Mesenchymal stem cell (in vitro differentiated cells and primary cell): ENCODE results near the gene KLF5. TPM values are rescaled to one million over a fixed set of nuclear protein-coding genes. Genes with fewer than 3 reads are reported as not detected.

Source experiments
- DNase-seq: peaks from one replicate; pipeline ENCODE4 v3.0.0-alpha.2; 2013
- H2AFZ ChIP-seq: one replicate; pipeline ENCODE4 v1.6.1; 2013; ENCODE audit warnings: low read depth, mild to moderate bottlenecking, control low read depth, inconsistent platforms, low read length, moderate library complexity
- H2AK5ac ChIP-seq: 2 replicates; pipeline ENCODE4 v1.6.1; 2013; ENCODE audit warnings: low read length, moderate library complexity, mild to moderate bottlenecking, inconsistent platforms; ENCODE audit not compliant: severe bottlenecking
- H2BK120ac ChIP-seq: one replicate; pipeline ENCODE4 v1.6.1; 2013; ENCODE audit warnings: low read depth, mild to moderate bottlenecking, inconsistent platforms, low read length, moderate library complexity
- H2BK12ac ChIP-seq, 2 experiments: one replicate each; pipeline ENCODE4 v1.6.1; 2013; ENCODE audit warnings: inconsistent platforms in 2 of 2, low read length in 2 of 2, mild to moderate bottlenecking in 2 of 2, moderate library complexity in 2 of 2, control low read depth in 1 of 2
- H2BK15ac ChIP-seq: one replicate; pipeline ENCODE4 v1.6.1; 2013; ENCODE audit warnings: mild to moderate bottlenecking, low read depth, inconsistent platforms; ENCODE audit not compliant: poor library complexity, severe bottlenecking
- H2BK5ac ChIP-seq: 2 replicates; pipeline ENCODE4 v1.6.1; 2013; ENCODE audit warnings: low read depth, mild to moderate bottlenecking, low read length, control low read depth, inconsistent platforms; ENCODE audit not compliant: poor library complexity, severe bottlenecking
- H3K14ac ChIP-seq, 2 experiments: one replicate each; pipeline ENCODE4 v1.6.1; 2013; ENCODE audit warnings: inconsistent platforms in 2 of 2, low read length in 2 of 2, control low read depth in 1 of 2, mild to moderate bottlenecking in 1 of 2, moderate library complexity in 1 of 2
- H3K18ac ChIP-seq, 2 experiments: one replicate each; pipeline ENCODE4 v1.6.1; 2013; ENCODE audit warnings: inconsistent platforms in 2 of 2, low read length in 2 of 2, control low read depth in 1 of 2, low read depth in 1 of 2, mild to moderate bottlenecking in 1 of 2
- H3K23ac ChIP-seq, 2 experiments: one replicate each; pipeline ENCODE4 v1.6.1; 2013; ENCODE audit warnings: inconsistent platforms in 2 of 2, low read length in 2 of 2, mild to moderate bottlenecking in 2 of 2, moderate library complexity in 2 of 2, control low read depth in 1 of 2
- H3K27ac ChIP-seq: 2 replicates; pipeline ENCODE4 v1.5.1; 2013; ENCODE audit warnings: mild to moderate bottlenecking, moderate library complexity, low read length, control low read depth, inconsistent platforms; ENCODE audit not compliant: poor library complexity, severe bottlenecking
- H3K27me3 ChIP-seq, 2 experiments: 2 replicates each; pipeline versions ENCODE4 v1.6.1 to v1.7.0; 2013; ENCODE audit warnings: low read length in 2 of 2, mild to moderate bottlenecking in 2 of 2, moderate library complexity in 2 of 2, control low read depth in 1 of 2, inconsistent platforms in 1 of 2; ENCODE audit not compliant: control insufficient read depth in 1 of 2, insufficient read depth in 1 of 2
- H3K36me3 ChIP-seq, 2 experiments: 2 replicates each; pipeline versions ENCODE4 v1.6.1 to v1.7.0; 2013; ENCODE audit warnings: low read length in 2 of 2, control low read depth in 1 of 2, inconsistent platforms in 1 of 2, low read depth in 1 of 2, mild to moderate bottlenecking in 1 of 2; ENCODE audit not compliant: insufficient read depth in 2 of 2, control insufficient read depth in 1 of 2
- H3K4ac ChIP-seq, 2 experiments: one replicate each; pipeline ENCODE4 v1.6.1; 2013; ENCODE audit warnings: inconsistent platforms in 2 of 2, low read length in 2 of 2, mild to moderate bottlenecking in 2 of 2, moderate library complexity in 2 of 2, control low read depth in 1 of 2, low read depth in 1 of 2
- H3K4me1 ChIP-seq: 2 replicates; pipeline ENCODE4 v1.6.1; 2013; ENCODE audit warnings: low read depth, low read length, control low read depth; ENCODE audit not compliant: control insufficient read depth, insufficient read depth
- H3K4me2 ChIP-seq: 2 replicates; pipeline ENCODE4 v1.6.1; 2013; ENCODE audit warnings: low read length, mild to moderate bottlenecking, inconsistent platforms; ENCODE audit not compliant: poor library complexity, severe bottlenecking
- H3K4me3 ChIP-seq, 2 experiments: 2 replicates each; pipeline versions ENCODE4 v1.5.1 to v1.7.0; 2013; ENCODE audit warnings: low read length in 2 of 2, mild to moderate bottlenecking in 2 of 2, control low read depth in 1 of 2, low read depth in 1 of 2; ENCODE audit not compliant: insufficient read depth in 1 of 2
- H3K79me1 ChIP-seq: replicated peaks from 2 replicates; pipeline ENCODE4 v1.6.1; 2013; ENCODE audit warnings: mild to moderate bottlenecking, control low read depth, low read length, inconsistent platforms; ENCODE audit not compliant: poor library complexity, severe bottlenecking
- H3K9ac ChIP-seq: 2 replicates; pipeline ENCODE4 v1.7.0; 2013; ENCODE audit warnings: mild to moderate bottlenecking, low read length, moderate library complexity
- H3K9me3 ChIP-seq: 2 replicates; pipeline ENCODE4 v1.7.0; 2013; ENCODE audit warnings: mild to moderate bottlenecking, low read length; ENCODE audit not compliant: control insufficient read depth
- H4K8ac ChIP-seq: one replicate; pipeline ENCODE4 v1.6.1; 2013; ENCODE audit warnings: inconsistent platforms, mild to moderate bottlenecking, low read length, moderate library complexity
- H4K91ac ChIP-seq: one replicate; pipeline ENCODE4 v1.6.1; 2013; ENCODE audit warnings: mild to moderate bottlenecking, low read length, inconsistent platforms
- WGBS: methylation state at CpG from one replicate; pipeline ENCODE4 v1.1.7; 2013; ENCODE audit warnings: mixed read lengths; 5-methylcytosine and 5-hydroxymethylcytosine counted together
- small RNA-seq: library from polyadenylated mRNA; stranded (forward); fragments of <200 nt; extraction: miRNeasy Mini kit (QIAGEN cat#:217004); gene quantifications from one replicate; pipeline ENCODE3, GENCODE V24; 2013; ENCODE audit warnings: low read depth

The KLF5 gene

GRCh38 chr13:73110814-73111213, 52.0 kb downstream of the KLF5 start:
- no peak overlapping the region for H4K91ac ChIP-seq
- H2AFZ ChIP-seq, result no peak overlapping the region

GRCh38 chr13:73111331-73111730, 52.5 kb downstream of the KLF5 start:
- H4K8ac ChIP-seq, result no peak overlapping the region
- no peak overlapping the region for H3K27ac ChIP-seq
- peaks cover 3% of the 10 kb centered on the region for H3K4me1 ChIP-seq
- H2BK120ac ChIP-seq, result no peak overlapping the region
- no peaks in the 10 kb centered on the region for H3K9me3 ChIP-seq
- H3K4me2 ChIP-seq, result no peak overlapping the region
- DNase-seq, result no peak
- H4K91ac ChIP-seq, result no peak overlapping the region
- no peak overlapping the region for H3K18ac ChIP-seq
- H3K9ac ChIP-seq, result no peak overlapping the region
- H3K36me3 ChIP-seq, result no peaks in the 10 kb centered on the region
- no peaks in the 10 kb centered on the region for H3K79me1 ChIP-seq
- no peak overlapping the region for H2AK5ac ChIP-seq
- H3K4me3 ChIP-seq, result no peak overlapping the region
- no peaks in the 10 kb centered on the region for H3K27me3 ChIP-seq
- 98% methylated on average over 3 of the region's 3 CpGs for WGBS
- H2AFZ ChIP-seq, result no peak overlapping the region
- H2BK12ac ChIP-seq, result no peak overlapping the region
- H3K4ac ChIP-seq, result no peak overlapping the region
- H3K14ac ChIP-seq, result no peak overlapping the region
- H3K23ac ChIP-seq, result no peak overlapping the region
- no peak overlapping the region for H2BK5ac ChIP-seq
- H2BK15ac ChIP-seq, result no peak overlapping the region

More at GRCh38 chr13:73110814-73111213, 52.0 kb downstream of the KLF5 start:
- DNase-seq, result no peak
- no peak overlapping the region for H3K27ac ChIP-seq
- H3K36me3 ChIP-seq, result no peaks in the 10 kb centered on the region
- no peak overlapping the region for H2BK15ac ChIP-seq
- H3K79me1 ChIP-seq, result no peaks in the 10 kb centered on the region
- H3K4ac ChIP-seq, result no peak overlapping the region
- no peak overlapping the region for H2AK5ac ChIP-seq
- H3K4me3 ChIP-seq, result no peak overlapping the region
- H3K23ac ChIP-seq, result no peak overlapping the region
- H2BK12ac ChIP-seq, result no peak overlapping the region
- H3K4me1 ChIP-seq, result peaks cover 3% of the 10 kb centered on the region
- H3K4me2 ChIP-seq, result no peak overlapping the region
- 94% methylated on average over 5 of the region's 5 CpGs for WGBS
- no peak overlapping the region for H4K8ac ChIP-seq
- H3K9me3 ChIP-seq, result no peaks in the 10 kb centered on the region
- H3K18ac ChIP-seq, result no peak overlapping the region
- no peak overlapping the region for H2BK120ac ChIP-seq
- no peak overlapping the region for H2BK5ac ChIP-seq
- no peaks in the 10 kb centered on the region for H3K27me3 ChIP-seq
- H3K14ac ChIP-seq, result no peak overlapping the region
- H3K9ac ChIP-seq, result no peak overlapping the region

- Histone ChIP-seq H2BK15ac (no peak overlapping the region), H3K4me2 (no peak overlapping the region), H3K27ac (no peak overlapping the region), H2BK12ac (no peak overlapping the region), H3K36me3 (no peaks in the 10 kb centered on the region), H4K8ac (no peak overlapping the region), H3K79me1 (no peaks in the 10 kb centered on the region), H2AFZ (no peak overlapping the region), H2BK5ac (no peak overlapping the region), H3K4me1 (no peaks in the 10 kb centered on the region), H2AK5ac (no peak overlapping the region), H4K91ac (no peak overlapping the region), H3K23ac (no peak overlapping the region), H3K4me3 (no peak overlapping the region), H3K9ac (no peak overlapping the region), H2BK120ac (no peak overlapping the region), H3K14ac (no peak overlapping the region), H3K9me3 (no peaks in the 10 kb centered on the region), H3K4ac (no peak overlapping the region), H3K27me3 (no peaks in the 10 kb centered on the region), H3K18ac (no peak overlapping the region)
- no peak for DNase-seq
- 100% methylated on average over 2 of the region's 3 CpGs for WGBS
Observed at GRCh38 chr13:73119612-73120011, 60.8 kb downstream of the KLF5 start.

Small RNA genes lying within 50 kb of the gene (small RNA-seq; reads per million reads assigned to genes)
- gene RNU6-66P, result not detected
